Esophagus squamous epithelium (tissue), 5 donors: ENCODE results near the gene MACC1. TPM values are rescaled to one million over a fixed set of nuclear protein-coding genes. Genes with fewer than 3 reads are reported as not detected.
A peak's percentile ranks its signal among the peaks of the same experiment; 100 is the strongest.

Source experiments
- DNase-seq: peaks from one replicate; lab custom pipeline; 2025; lab: John Stamatoyannopoulos, UW
- H3K27ac ChIP-seq, 4 donors: fragments of 200-600 bp; sonication (generic); one replicate each; pipeline ENCODE4 v1.5.1; 2016 to 2019; ENCODE audit warnings: mild to moderate bottlenecking in 1 of 4
- H3K27me3 ChIP-seq, 4 donors: fragments of 200-600 bp; sonication (generic); 1 replicate in 3 of 4; 2 replicates in 1 of 4; pipeline versions ENCODE4 v1.5.1 to v1.6.0; 2017 to 2021; ENCODE audit warnings: antibody characterized with exemption in 1 of 4
- H3K36me3 ChIP-seq, 3 donors: fragments of 200-600 bp; sonication (generic); one replicate each; pipeline ENCODE4 v1.5.1; 2016 to 2019
- H3K4me1 ChIP-seq, 3 donors: fragments of 200-600 bp; sonication (generic); one replicate each; pipeline ENCODE4 v1.5.1; 2017 to 2019
- H3K4me3 ChIP-seq, 4 donors: fragments of 200-600 bp; sonication (generic); 1 replicate in 3 of 4; 2 replicates in 1 of 4; pipeline ENCODE4 v1.5.1; 2016 to 2019; ENCODE audit warnings: mild to moderate bottlenecking in 2 of 4, moderate library complexity in 1 of 4
- H3K9me3 ChIP-seq, 3 donors: fragments of 200-600 bp; sonication (generic); one replicate each; pipeline ENCODE4 v1.5.1; 2016 to 2019
- CTCF ChIP-seq, 6 experiments: fragments of 450-650 bp in 4 of 6; fragments of 200-600 bp in 2 of 6; sonication (generic) in 2 of 6; IDR thresholded peaks; one replicate each; pipeline ENCODE4 v1.5.1; 2016 to 2019; ENCODE audit warnings: antibody characterized with exemption in 6 of 6, mild to moderate bottlenecking in 4 of 6, moderate library complexity in 4 of 6
- POLR2A ChIP-seq, 4 donors: fragments of 450-650 bp; IDR thresholded peaks; one replicate each; pipeline ENCODE4 v1.6.1; 2017; ENCODE audit warnings: antibody characterized with exemption in 4 of 4, mild to moderate bottlenecking in 4 of 4, moderate library complexity in 3 of 4
- WGBS, 2 donors: methylation state at CpG; one replicate each; pipeline ENCODE4 v1.1.5; 2018; 5-methylcytosine and 5-hydroxymethylcytosine counted together
- intact Hi-C: fragments of 100-400 bp; cut with DNase I; formaldehyde crosslinking; loops from one replicate; pipeline ENCODE4 v1.15.0; 2022
- total RNA-seq, 4 donors: library from RNA; depleted of rRNA; stranded (reverse); fragments of >200 nt; gene quantifications; one replicate each; pipeline ENCODE4 v1.1.0, GENCODE V29; 2016
- donor health status: DM: yes; HTN: yes; CAD: no.

The MACC1 gene
- total RNA-seq, 4 donors from 2014 or later = 17.4 to 32.8 (median 23.2) TPM

DNA sequence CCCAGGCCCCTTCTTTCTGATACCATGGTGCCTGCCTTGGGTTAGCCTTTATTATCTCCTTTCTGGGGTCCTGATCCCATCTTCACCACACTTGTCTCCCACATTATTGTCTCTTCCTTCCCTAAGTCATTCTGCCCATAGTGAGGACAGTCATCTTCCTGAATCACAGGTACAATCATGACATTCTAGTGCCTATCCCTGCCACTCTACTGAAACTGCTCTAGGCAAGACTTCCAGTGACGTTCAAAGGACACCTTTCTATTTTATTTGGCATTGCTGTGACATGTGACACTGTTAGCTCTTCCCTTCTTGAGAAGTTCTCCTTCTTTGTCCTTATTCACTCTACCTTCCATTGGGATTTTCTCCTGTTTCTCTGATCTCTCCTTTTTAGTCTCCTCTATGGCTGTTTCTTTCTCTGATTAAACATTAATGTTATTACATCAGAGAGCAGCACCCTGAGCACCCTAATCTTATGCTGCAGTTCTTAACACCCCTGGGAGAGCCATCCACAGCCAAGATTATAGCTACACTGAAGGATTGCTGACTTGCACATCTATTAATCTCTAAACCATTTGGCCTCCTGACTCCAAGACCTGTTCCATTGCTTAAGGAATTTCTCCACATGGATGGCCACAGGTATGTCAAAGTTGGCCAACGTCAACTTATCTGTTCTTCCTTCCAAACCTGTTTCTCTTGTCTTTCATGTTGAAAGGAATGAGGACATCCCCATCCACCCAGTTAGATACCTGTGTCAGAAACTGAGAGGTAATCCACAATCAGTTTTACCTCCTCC is 10.9 kb downstream of the MACC1 start:
- peaks cover 0 to 7% (median 0%) of the 10 kb centered on the region in 3 donors for H3K9me3 ChIP-seq
- 50 to 79% methylated on average over 2 of the region's 2 CpGs for WGBS, 2 donors
- intact Hi-C loops = no loop called here
- H3K4me3 ChIP-seq = no peak overlapping the region
- H3K27ac ChIP-seq = peak overlapping the region in 2 of 4 donors; percentile 12 to 42
- TF ChIP-seq CTCF (IDR thresholded peaks at IDR 0.05) (no peak), POLR2A (IDR thresholded peaks at IDR 0.05) (no peak)
- no peak for DNase-seq
- no peaks in the 10 kb centered on the region for H3K27me3 ChIP-seq
- H3K36me3 ChIP-seq = no peaks in the 10 kb centered on the region
- H3K4me1 ChIP-seq = no peaks in the 10 kb centered on the region

DNA sequence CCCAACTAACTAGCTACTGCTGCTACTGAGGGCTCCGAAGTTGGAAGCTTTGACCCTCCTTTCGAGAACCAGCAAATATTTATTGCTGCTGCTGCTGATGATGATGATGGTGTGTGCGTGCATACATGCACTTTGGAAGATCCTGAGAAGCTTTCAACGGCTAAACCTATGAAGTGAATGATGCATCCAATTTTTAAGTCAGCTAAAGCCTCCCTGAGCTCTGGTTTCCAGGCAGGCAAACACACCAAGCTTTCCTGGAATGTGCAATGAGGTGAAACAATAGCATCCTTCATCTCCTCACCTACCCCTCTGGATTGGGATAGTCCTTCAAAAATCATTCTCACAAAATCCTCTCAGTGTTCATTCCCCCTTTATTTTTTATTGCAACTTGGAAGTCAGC is 13.9 kb downstream of the MACC1 start:
- 91 to 93% methylated on average over 4 of the region's 4 CpGs for WGBS, 2 donors
- Histone ChIP-seq H3K27ac (no peak overlapping the region), H3K27me3 (no peaks in the 10 kb centered on the region), H3K36me3 (no peaks in the 10 kb centered on the region), H3K4me1 (peaks cover 0 to 12% (median 0%) of the 10 kb centered on the region in 3 donors), H3K9me3 (no peaks in the 10 kb centered on the region), H3K4me3 (no peak overlapping the region)
- intact Hi-C loops = no loop called here
- TF ChIP-seq POLR2A (IDR thresholded peaks at IDR 0.05) (no peak), CTCF (IDR thresholded peaks at IDR 0.05) (no peak)
- no peak for DNase-seq

GRCh38 chr7:20201380-20201779 is 15.8 kb downstream of the MACC1 start:
- intact Hi-C loops = no loop called here

DNA sequence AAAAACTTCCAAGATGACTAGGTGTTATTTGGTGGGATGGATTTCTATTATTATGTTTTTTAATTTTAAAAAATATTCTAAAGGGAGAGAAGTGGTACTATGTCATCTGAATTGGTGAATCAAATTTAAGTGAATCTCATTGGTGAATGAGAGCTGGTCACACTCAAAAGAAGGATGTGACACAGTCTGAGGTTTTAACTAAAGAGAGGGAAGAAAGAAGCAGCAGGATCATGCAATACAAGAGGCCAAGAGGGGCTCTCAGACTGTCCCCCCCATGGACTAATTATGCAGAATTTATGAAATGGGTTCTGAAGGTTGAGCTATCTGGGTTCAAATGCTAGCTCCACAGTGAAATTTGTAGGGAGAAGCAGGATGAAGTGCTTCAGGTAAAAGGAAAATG is 16.2 kb downstream of the MACC1 start:
- intact Hi-C loops = no loop called here
- H3K36me3 ChIP-seq = no peaks in the 10 kb centered on the region
- DNase-seq = no peak
- H3K27me3 ChIP-seq = no peaks in the 10 kb centered on the region
- TF ChIP-seq POLR2A (IDR thresholded peaks at IDR 0.05) = no peak
- no peak for TF ChIP-seq CTCF (IDR thresholded peaks at IDR 0.05)
- H3K9me3 ChIP-seq = no peaks in the 10 kb centered on the region
- H3K4me1 ChIP-seq = peaks cover 0 to 18% (median 0%) of the 10 kb centered on the region in 3 donors
- peak overlapping the region in 2 of 4 donors; percentile 23 to 28 for H3K27ac ChIP-seq
- no peak overlapping the region for H3K4me3 ChIP-seq

More at GRCh38 chr7:20201380-20201779, 15.8 kb downstream of the MACC1 start:
- H3K27ac ChIP-seq = peak overlapping the region in 2 of 4 donors; percentile 23 to 28
- H3K27me3 ChIP-seq = no peaks in the 10 kb centered on the region
- no peaks in the 10 kb centered on the region for H3K9me3 ChIP-seq
- no peak for TF ChIP-seq CTCF (IDR thresholded peaks at IDR 0.05)
- TF ChIP-seq POLR2A (IDR thresholded peaks at IDR 0.05) = no peak
- no peak overlapping the region for H3K4me3 ChIP-seq
- no peak for DNase-seq
- H3K4me1 ChIP-seq = peaks cover 0 to 18% (median 0%) of the 10 kb centered on the region in 3 donors
- WGBS, 2 donors = 55 to 64% methylated on average over 3 of the region's 3 CpGs
- H3K36me3 ChIP-seq = no peaks in the 10 kb centered on the region

DNA sequence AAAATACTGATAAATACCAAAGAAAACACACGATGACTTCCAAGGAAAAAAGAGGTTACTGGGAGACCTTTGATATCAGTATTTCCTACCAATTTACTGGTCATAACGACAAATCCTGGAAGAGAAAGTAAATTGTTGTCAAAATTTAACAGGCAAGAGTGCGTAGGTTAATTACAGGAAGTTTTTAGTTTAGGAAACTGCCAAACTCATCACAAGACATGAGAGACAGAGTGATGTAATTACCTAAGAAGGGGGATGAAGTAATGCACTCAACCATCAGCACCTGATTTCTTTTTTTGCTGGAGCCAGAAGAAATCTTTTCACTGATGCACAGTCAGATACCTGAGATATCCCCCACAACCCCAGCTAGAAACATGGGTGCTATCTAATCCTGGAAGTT is 16.8 kb downstream of the MACC1 start:
- Histone ChIP-seq H3K27me3 (no peaks in the 10 kb centered on the region), H3K27ac (peak overlapping the region in 1 of 4 donors; percentile 46), H3K4me1 (peaks cover 0 to 18% (median 0%) of the 10 kb centered on the region in 3 donors), H3K4me3 (no peak overlapping the region), H3K9me3 (no peaks in the 10 kb centered on the region), H3K36me3 (no peaks in the 10 kb centered on the region)
- DNase-seq = no peak
- WGBS, 2 donors = 47 to 64% methylated on average over 3 of the region's 3 CpGs
- TF ChIP-seq POLR2A (IDR thresholded peaks at IDR 0.05) (no peak), CTCF (IDR thresholded peaks at IDR 0.05) (no peak)
- intact Hi-C loops = no loop called here
